ENCODE measurements around the gene KHDRBS1. TPM values are rescaled to one million over a fixed set of nuclear protein-coding genes. Genes with fewer than 3 reads are reported as not detected.

The KHDRBS1 gene
- total RNA-seq, 2 experiments from 2014 or later = 91.6 to 94.2 TPM

DNA sequence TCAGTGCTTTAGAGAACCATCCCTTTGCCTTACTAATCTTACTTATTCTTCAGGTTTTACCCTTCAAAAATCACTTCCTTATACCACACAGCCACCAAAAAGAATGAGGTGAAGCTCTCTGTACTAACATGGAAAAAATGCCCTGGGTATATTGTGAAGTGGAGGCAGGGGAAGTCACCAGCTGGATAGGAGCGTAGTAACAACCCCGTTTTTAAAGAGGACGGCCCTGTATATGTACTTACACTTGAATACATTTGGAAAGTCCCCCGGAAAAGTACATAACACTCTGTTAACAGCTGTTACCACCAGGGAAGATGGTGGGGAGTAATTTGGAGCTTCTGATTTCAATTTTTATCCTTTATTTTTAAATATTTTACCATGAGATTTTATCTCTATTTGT lies 28.2 kb upstream of the KHDRBS1 start:
- TF ChIP-seq, protein P1, sequence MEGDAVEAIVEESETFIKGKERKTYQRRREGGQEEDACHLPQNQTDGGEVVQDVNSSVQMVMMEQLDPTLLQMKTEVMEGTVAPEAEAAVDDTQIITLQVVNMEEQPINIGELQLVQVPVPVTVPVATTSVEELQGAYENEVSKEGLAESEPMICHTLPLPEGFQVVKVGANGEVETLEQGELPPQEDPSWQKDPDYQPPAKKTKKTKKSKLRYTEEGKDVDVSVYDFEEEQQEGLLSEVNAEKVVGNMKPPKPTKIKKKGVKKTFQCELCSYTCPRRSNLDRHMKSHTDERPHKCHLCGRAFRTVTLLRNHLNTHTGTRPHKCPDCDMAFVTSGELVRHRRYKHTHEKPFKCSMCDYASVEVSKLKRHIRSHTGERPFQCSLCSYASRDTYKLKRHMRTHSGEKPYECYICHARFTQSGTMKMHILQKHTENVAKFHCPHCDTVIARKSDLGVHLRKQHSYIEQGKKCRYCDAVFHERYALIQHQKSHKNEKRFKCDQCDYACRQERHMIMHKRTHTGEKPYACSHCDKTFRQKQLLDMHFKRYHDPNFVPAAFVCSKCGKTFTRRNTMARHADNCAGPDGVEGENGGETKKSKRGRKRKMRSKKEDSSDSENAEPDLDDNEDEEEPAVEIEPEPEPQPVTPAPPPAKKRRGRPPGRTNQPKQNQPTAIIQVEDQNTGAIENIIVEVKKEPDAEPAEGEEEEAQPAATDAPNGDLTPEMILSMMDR (IDR thresholded peaks at IDR 0.05) = no peak
- peak overlapping the region; percentile 91 for H3K27ac Mint-ChIP-seq
- Histone ChIP-seq H3K36me3 (ENCODE audit: insufficient read depth, low read length) (no peaks in the 10 kb centered on the region), H3K27me3 (ENCODE audit: control insufficient read depth in 1 of 2, insufficient read depth in 2 of 2, low read length in 2 of 2) (no peaks in the 10 kb centered on the region), H3K27ac (ENCODE audit: low read depth in 1 of 2, low read length in 2 of 2) (peak overlapping the region; percentile 57 to 72), H3K9me3 (ENCODE audit: control insufficient read depth in 1 of 2, insufficient read depth in 1 of 2, low read length in 2 of 2) (no peaks in the 10 kb centered on the region), H3K4me1 (ENCODE audit: insufficient read depth, low read length) (peaks cover 68% of the 10 kb centered on the region), H3K4me3 (ENCODE audit: low read length) (no peak overlapping the region)
- DNase-seq (peak in 3 of 14 experiments; percentile 51 to 74 (median 73)), ATAC-seq (ENCODE audit: poor library complexity) (peak; percentile 51)
- intact Hi-C loops (cut with DNase I, micrococcal nuclease) = no loop called here
- CTCF ChIA-PET = interaction anchor here (0.5 to 2.5 kb wide), 4 partner anchors 22 to 64 kb away, joined by 3 to 12 read pairs (median 3); partner anchors contain the start of gene PTP4A2
- H3K4me1 Mint-ChIP-seq (ENCODE audit: low read depth) = peaks cover 70% of the 10 kb centered on the region
- no peaks in the 10 kb centered on the region for H3K27me3 Mint-ChIP-seq
- H3K9me3 Mint-ChIP-seq = no peaks in the 10 kb centered on the region
- POLR2A ChIA-PET = interaction anchor here (0.8 to 2.0 kb wide), 14 partner anchors 12 to 409 kb away, joined by 3 to 15 read pairs (median 4); partner anchors contain the start of genes BSDC1, KHDRBS1 and PTP4A2
- peak overlapping the region; percentile 58 for H3K4me3 Mint-ChIP-seq
- no peaks in the 10 kb centered on the region for H3K36me3 Mint-ChIP-seq (ENCODE audit: low read depth)

DNA sequence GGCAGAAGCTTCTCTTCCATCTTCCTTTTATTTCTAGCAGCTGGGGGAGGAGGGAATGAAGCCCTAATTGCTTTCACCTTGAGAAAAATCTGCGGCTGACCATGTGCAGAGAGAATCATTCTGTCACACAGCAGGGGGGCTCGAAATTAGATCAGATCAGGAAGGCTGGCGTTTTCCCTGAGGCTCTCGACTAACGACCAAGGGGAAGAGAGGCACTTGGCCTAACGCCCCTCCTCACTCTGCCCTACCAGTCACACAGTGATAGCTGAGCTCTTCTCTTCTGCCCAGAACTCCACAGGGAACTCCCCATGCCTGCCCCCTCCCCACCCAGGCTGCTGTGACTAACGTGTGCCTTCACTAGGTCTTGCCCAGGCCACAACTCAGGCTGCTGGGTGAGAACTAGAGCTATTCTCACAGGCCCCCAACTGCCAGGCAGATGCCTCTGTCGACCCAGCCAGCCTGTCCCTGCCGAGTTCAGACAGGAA lies 26.5 kb upstream of the KHDRBS1 start:
- Histone ChIP-seq H3K4me1 (ENCODE audit: insufficient read depth, low read length) (peaks cover 52% of the 10 kb centered on the region), H3K36me3 (ENCODE audit: insufficient read depth, low read length) (no peaks in the 10 kb centered on the region), H3K4me3 (ENCODE audit: low read length) (no peak overlapping the region), H3K27ac (ENCODE audit: low read depth in 1 of 2, low read length in 2 of 2) (no peak overlapping the region), H3K27me3 (ENCODE audit: control insufficient read depth in 1 of 2, insufficient read depth in 2 of 2, low read length in 2 of 2) (no peaks in the 10 kb centered on the region), H3K9me3 (ENCODE audit: control insufficient read depth in 1 of 2, insufficient read depth in 1 of 2, low read length in 2 of 2) (no peaks in the 10 kb centered on the region)
- DNase-seq (no peak), ATAC-seq (ENCODE audit: poor library complexity) (no peak)
- no peak overlapping the region for H3K4me3 Mint-ChIP-seq
- no peaks in the 10 kb centered on the region for H3K27me3 Mint-ChIP-seq
- H3K9me3 Mint-ChIP-seq = no peaks in the 10 kb centered on the region
- TF ChIP-seq, protein P1 (IDR thresholded peaks at IDR 0.05) = no peak
- ChIA-PET POLR2A (interaction anchor here (0.6 to 1.1 kb wide), 3 partner anchors 8 to 114 kb away, joined by 3 to 4 read pairs (median 3); partner anchors contain the start of gene PTP4A2), CTCF (interaction anchor here (1.4 kb wide), 1 partner anchor 23 kb away, joined by 4 read pairs; no protein-coding TSS in a partner anchor)
- H3K4me1 Mint-ChIP-seq (ENCODE audit: low read depth) = peaks cover 61% of the 10 kb centered on the region
- peak overlapping the region; percentile 69 for H3K27ac Mint-ChIP-seq
- intact Hi-C loops (cut with DNase I, micrococcal nuclease) = no loop called here
- no peaks in the 10 kb centered on the region for H3K36me3 Mint-ChIP-seq (ENCODE audit: low read depth)

DNA sequence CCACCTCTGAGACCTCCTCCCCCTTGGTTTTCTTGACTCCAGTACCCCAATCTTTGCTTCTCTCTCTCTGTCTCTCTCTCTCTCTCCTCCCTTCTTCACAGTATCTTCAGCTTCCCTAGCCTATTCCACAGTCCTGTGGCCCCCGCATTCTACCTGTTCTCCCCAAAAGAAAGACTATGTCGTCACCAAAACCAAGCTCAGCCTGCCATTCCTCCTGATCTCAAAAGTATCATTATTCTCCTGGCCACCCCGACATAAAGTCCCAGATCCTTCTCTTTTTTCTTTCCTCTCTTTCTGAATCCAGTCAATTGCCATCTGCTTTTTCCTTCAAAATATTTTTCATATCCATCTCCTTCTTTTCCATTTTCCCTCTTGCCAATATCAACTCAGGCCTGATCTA lies 23.7 kb upstream of the KHDRBS1 start:
- intact Hi-C loops (cut with DNase I, micrococcal nuclease) = no loop called here
- Mint-ChIP-seq H3K36me3 (ENCODE audit: low read depth) (no peaks in the 10 kb centered on the region), H3K4me1 (ENCODE audit: low read depth) (peaks cover 37% of the 10 kb centered on the region), H3K9me3 (no peaks in the 10 kb centered on the region), H3K27ac (peak overlapping the region; percentile 59), H3K4me3 (no peak overlapping the region), H3K27me3 (no peaks in the 10 kb centered on the region)
- DNase-seq (no peak), ATAC-seq (ENCODE audit: poor library complexity) (no peak)
- POLR2A ChIA-PET = interaction anchor here (1.0 kb wide), 2 partner anchors 25 to 227 kb away, joined by 3 read pairs; no protein-coding TSS in a partner anchor
- Histone ChIP-seq H3K4me3 (ENCODE audit: low read length) (no peak overlapping the region), H3K27me3 (ENCODE audit: control insufficient read depth in 1 of 2, insufficient read depth in 2 of 2, low read length in 2 of 2) (no peaks in the 10 kb centered on the region), H3K36me3 (ENCODE audit: insufficient read depth, low read length) (no peaks in the 10 kb centered on the region), H3K4me1 (ENCODE audit: insufficient read depth, low read length) (peaks cover 28% of the 10 kb centered on the region), H3K27ac (ENCODE audit: low read depth in 1 of 2, low read length in 2 of 2) (peak overlapping the region in 1 of 2 donors; percentile 5), H3K9me3 (ENCODE audit: control insufficient read depth in 1 of 2, insufficient read depth in 1 of 2, low read length in 2 of 2) (no peaks in the 10 kb centered on the region)
- TF ChIP-seq, protein P1 (IDR thresholded peaks at IDR 0.05) = no peak
- CTCF ChIA-PET = interaction anchor here (1.2 kb wide), 1 partner anchor 31 kb away, joined by 4 read pairs; no protein-coding TSS in a partner anchor

Data from CD4-positive, alpha-beta T cell (primary cell).